Gastroesophageal sphincter (tissue), 3 donors: Measurements from ENCODE around the gene PDE6A.

Source experiments
- CTCF ChIP-seq, 4 experiments: fragments of 200-600 bp in 2 of 4; fragments of 450-650 bp in 2 of 4; sonication (generic) in 1 of 4; IDR thresholded peaks; one replicate each; pipeline ENCODE4 v1.5.1; 2017 to 2019; ENCODE audit warnings: antibody characterized with exemption in 4 of 4, mild to moderate bottlenecking in 2 of 4, moderate library complexity in 2 of 4
- EP300 ChIP-seq: sonication (generic); formaldehyde crosslinking; IDR thresholded peaks from one replicate; pipeline ENCODE4 v1.6.1; 2017; ENCODE audit warnings: antibody characterized with exemption, mild to moderate bottlenecking
- POLR2A ChIP-seq, 2 donors: fragments of 450-650 bp; IDR thresholded peaks; one replicate each; pipeline ENCODE4 v1.6.1; 2017; ENCODE audit warnings: antibody characterized with exemption in 2 of 2, mild to moderate bottlenecking in 2 of 2, moderate library complexity in 1 of 2
- POLR2AphosphoS5 ChIP-seq: sonication (generic); formaldehyde crosslinking; IDR thresholded peaks from one replicate; pipeline ENCODE4 v1.6.1; 2017; ENCODE audit warnings: antibody characterized with exemption

GRCh38 chr5:149869411-149869821 is 75.2 kb downstream of the PDE6A start:
- TF ChIP-seq CTCF (IDR thresholded peaks at IDR 0.05): no peak
- TF ChIP-seq POLR2A (IDR thresholded peaks at IDR 0.05): no peak
- no peak for TF ChIP-seq POLR2AphosphoS5
- TF ChIP-seq EP300: no peak
